ENCODE measurements around the gene ZNF253. TPM values are rescaled to one million over a fixed set of nuclear protein-coding genes. Genes with fewer than 3 reads are reported as not detected.

The ZNF253 gene
- polyA plus RNA-seq, 2 of the 4 experiments (the other 2 are of a cell fraction): not detected

GRCh38 chr19:19909654-19910053 is 44.0 kb downstream of the ZNF253 start:
- no peak overlapping the region for H3K27ac ChIP-seq
- no peak for FAIRE-seq
- no peak for ATAC-seq
- no peaks in the 10 kb centered on the region for H3K4me1 ChIP-seq
- H3K4me3 ChIP-seq: no peak overlapping the region
- ChIA-PET CTCF (no interaction called here), POLR2A (no interaction called here)
- WGBS (ENCODE audit: missing lambda C conversion rate): 0% methylated on average over 2 of the region's 2 CpGs
- no peak for DNase-seq (ENCODE audit: low read depth in 1 of 2, low spot score in 1 of 2)
- no peak for TF ChIP-seq RFX5 (IDR thresholded peaks at IDR 0.05)
- TF ChIP-seq HEYL (CRISPR knock-in tag; IDR thresholded peaks at IDR 0.05): no peak
- no peak for TF ChIP-seq ESRRA (IDR thresholded peaks at IDR 0.05; ENCODE audit: borderline replicate concordance, low read length)
- no peak for TF ChIP-seq RCOR1 (IDR thresholded peaks at IDR 0.05; ENCODE audit: low read depth, low read length)
- TF ChIP-seq USF2 (IDR thresholded peaks at IDR 0.05): no peak
- no peak for TF ChIP-seq MAX (IDR thresholded peaks at IDR 0.05)
- TF ChIP-seq TP53 (CRISPR knock-in tag; IDR thresholded peaks at IDR 0.05): no peak
- no peak for TF ChIP-seq JUNB (IDR thresholded peaks at IDR 0.05)
- H3K9me3 ChIP-seq: no peaks in the 10 kb centered on the region; the same call in 2 of the 3 replicates
- H3K4me2 ChIP-seq: no peak overlapping the region

- no peaks in the 10 kb centered on the region; the same call in 2 of the 3 replicates for H3K9me3 ChIP-seq
- no peak overlapping the region for H3K4me3 ChIP-seq
- FAIRE-seq (no peak), ATAC-seq (no peak), DNase-seq (ENCODE audit: low read depth in 1 of 2, low spot score in 1 of 2) (no peak)
- no peak overlapping the region for H3K4me2 ChIP-seq
- H3K27ac ChIP-seq: no peak overlapping the region
- POLR2A ChIA-PET: no interaction called here
- 7% methylated on average over 1 of the region's 1 CpG for WGBS (ENCODE audit: missing lambda C conversion rate)
- CTCF ChIA-PET: no interaction called here
- H3K4me1 ChIP-seq: no peaks in the 10 kb centered on the region
- TF ChIP-seq KDM1A (IDR thresholded peaks at IDR 0.05; ENCODE audit: low read depth): no peak
- no peak for TF ChIP-seq JUN (IDR thresholded peaks at IDR 0.05)
- TF ChIP-seq SREBF2 (IDR thresholded peaks at IDR 0.05): no peak
- no peak for TF ChIP-seq ESRRA (IDR thresholded peaks at IDR 0.05; ENCODE audit: borderline replicate concordance, low read length)
- no peak for TF ChIP-seq EHF (CRISPR knock-in tag; IDR thresholded peaks at IDR 0.05)
- no peak for TF ChIP-seq ZNF302 (CRISPR knock-in tag; IDR thresholded peaks at IDR 0.05)
- no peak for TF ChIP-seq ZFP36 (IDR thresholded peaks at IDR 0.05; ENCODE audit: borderline replicate concordance, partially characterized antibody)
- no peak for TF ChIP-seq BCL3 (IDR thresholded peaks at IDR 0.05)
- TF ChIP-seq CHD4 (IDR thresholded peaks at IDR 0.05; ENCODE audit: borderline replicate concordance): no peak
- no peak for TF ChIP-seq RNF2 (IDR thresholded peaks at IDR 0.05; ENCODE audit: borderline replicate concordance, low read depth)
These were observed 45.5 kb downstream of the ZNF253 start for GRCh38 chr19:19911150-19911549.

- CTCF ChIA-PET: no interaction called here
- TF ChIP-seq NR3C1 (IDR thresholded peaks at IDR 0.05) (no peak), EHMT2 (IDR thresholded peaks at IDR 0.05; ENCODE audit: low read depth) (no peak), PBX3 (IDR thresholded peaks at IDR 0.05) (no peak), ELK1 (IDR thresholded peaks at IDR 0.05; ENCODE audit: low read depth, low read length) (no peak), MAX (IDR thresholded peaks at IDR 0.05) (no peak), CBX8 (IDR thresholded peaks at IDR 0.05) (no peak), MYC (IDR thresholded peaks at IDR 0.05; ENCODE audit: borderline replicate concordance, low read length) (no peak), RARB (CRISPR knock-in tag; IDR thresholded peaks at IDR 0.05) (no peak), FOXS1 (CRISPR knock-in tag; IDR thresholded peaks at IDR 0.05) (no peak), TFCP2L1 (CRISPR knock-in tag; IDR thresholded peaks at IDR 0.05) (no peak), ZSCAN20 (CRISPR knock-in tag; IDR thresholded peaks at IDR 0.05) (no peak), FOSL2 (IDR thresholded peaks at IDR 0.05) (no peak), FOSL2 (CRISPR knock-in tag; IDR thresholded peaks at IDR 0.05) (no peak), EHF (CRISPR knock-in tag; IDR thresholded peaks at IDR 0.05) (no peak), HDAC2 (IDR thresholded peaks at IDR 0.05) (no peak), ZC3H11A (IDR thresholded peaks at IDR 0.05) (no peak), HES2 (IDR thresholded peaks at IDR 0.05) (no peak), EP300 (IDR thresholded peaks at IDR 0.05) (no peak)
- Histone ChIP-seq H3K9me3 (no peaks in the 10 kb centered on the region), H3K4me1 (no peaks in the 10 kb centered on the region), H3K4me3 (no peak overlapping the region), H3K27ac (no peak overlapping the region), H3K4me2 (no peak overlapping the region)
- FAIRE-seq: no peak
- no peak for DNase-seq (ENCODE audit: low read depth in 1 of 2, low spot score in 1 of 2)
- no peak for ATAC-seq
- WGBS (ENCODE audit: missing lambda C conversion rate): 3% methylated on average over 3 of the region's 3 CpGs
- POLR2A ChIA-PET: no interaction called here
These were observed 48.9 kb downstream of the ZNF253 start for GRCh38 chr19:19914596-19914995.

All from A549 (cell line).